GM04504 (cell line): ENCODE results near the gene SCN9A.
"Not testable (repeated sequence)": the region's sequence is repeated elsewhere in the genome, so short reads cannot be mapped to it uniquely, and the experiment has no call there.

ENCODE experiments used
- DNase-seq: peaks from one replicate; pipeline ENCODE4 v3.0.0-alpha.2; 2012; ENCODE audit warnings: low read depth

SCN9A gene

GRCh38 chr2:166375195-166375735 lies 479 bp downstream of the SCN9A start:
- DNase-seq: no peak

- DNase-seq: no peak
Observed at GRCh38 chr2:166373951-166374350, 1.8 kb downstream of the SCN9A start.

GRCh38 chr2:166373539-166373938 lies 2.2 kb downstream of the SCN9A start:
- DNase-seq: no peak

GRCh38 chr2:166373105-166373504 lies 2.6 kb downstream of the SCN9A start:
- no peak for DNase-seq

- no peak for DNase-seq
Observed at GRCh38 chr2:166372046-166372445, 3.7 kb downstream of the SCN9A start.

- no peak for DNase-seq
Observed at GRCh38 chr2:166365803-166366420, 9.8 kb downstream of the SCN9A start.

- no peak for DNase-seq
Observed at GRCh38 chr2:166365239-166365638, 10.5 kb downstream of the SCN9A start.

- DNase-seq: no peak
Observed at GRCh38 chr2:166364476-166365161, 11.1 kb downstream of the SCN9A start.

- no peak for DNase-seq
Observed at GRCh38 chr2:166361351-166362153, 14.2 kb downstream of the SCN9A start.

- DNase-seq: no peak
Observed at GRCh38 chr2:166360906-166361305, 14.8 kb downstream of the SCN9A start.

- DNase-seq: no peak
Observed at GRCh38 chr2:166360426-166360825, 15.3 kb downstream of the SCN9A start.

GRCh38 chr2:166357950-166358321 lies 17.8 kb downstream of the SCN9A start:
- not testable (repeated sequence) for DNase-seq

GRCh38 chr2:166357068-166357949 lies 18.4 kb downstream of the SCN9A start:
- no peak for DNase-seq

- DNase-seq: no peak
Observed at GRCh38 chr2:166351319-166351718, 24.4 kb downstream of the SCN9A start.

- no peak for DNase-seq
Observed at GRCh38 chr2:166350525-166350924, 25.2 kb downstream of the SCN9A start.

GRCh38 chr2:166344286-166345113 lies 31.2 kb downstream of the SCN9A start:
- peak; percentile 21 for DNase-seq

- no peak for DNase-seq
Observed at GRCh38 chr2:166343467-166343866, 32.3 kb downstream of the SCN9A start.

- DNase-seq: no peak
Observed at GRCh38 chr2:166341426-166341825, 34.3 kb downstream of the SCN9A start.

- no peak for DNase-seq
Observed at GRCh38 chr2:166338831-166339339, 36.9 kb downstream of the SCN9A start.

GRCh38 chr2:166337932-166338331 lies 37.8 kb downstream of the SCN9A start:
- no peak for DNase-seq

GRCh38 chr2:166335284-166335683 lies 40.5 kb downstream of the SCN9A start:
- DNase-seq: no peak
